Activated CD4-positive, alpha-beta memory T cell treated with anti-CD3 and anti-CD28 coated beads for 36 hours (primary cell): Measurements from ENCODE around the gene MT1F. TPM values are rescaled to one million over a fixed set of nuclear protein-coding genes. Genes with fewer than 3 reads are reported as not detected.

ENCODE experiments used
- CTCF ChIA-PET: fragments of 350-600 bp; sonication (Branson Sonifier 250); formaldehyde crosslinking; loops from one replicate; lab custom pipeline; 2021; ENCODE audit warnings: antibody characterized with exemption, inconsistent platforms; lab: Charles Lee
- POLR2A ChIA-PET: fragments of 350-600 bp; sonication (Branson Sonifier 250); formaldehyde crosslinking; loops from one replicate; lab custom pipeline; 2021; ENCODE audit warnings: antibody characterized with exemption; lab: Charles Lee
- DNase-seq: peaks from one replicate; pipeline ENCODE4 v3.0.0-alpha.2; 2020
- H3K27ac Mint-ChIP-seq: one replicate; pipeline ENCODE4 v1.8.0; 2021; ENCODE audit warnings: mixed read lengths
- H3K27me3 Mint-ChIP-seq: one replicate; pipeline ENCODE4 v1.8.0; 2021; ENCODE audit warnings: mixed read lengths
- H3K36me3 Mint-ChIP-seq: one replicate; pipeline ENCODE4 v1.8.0; 2021; ENCODE audit warnings: mixed read lengths
- H3K4me1 Mint-ChIP-seq: one replicate; pipeline ENCODE4 v1.8.0; 2021; ENCODE audit warnings: low read depth, mixed read lengths
- H3K4me3 Mint-ChIP-seq: one replicate; pipeline ENCODE4 v1.8.0; 2021; ENCODE audit warnings: mild to moderate bottlenecking, mixed read lengths
- H3K9me3 Mint-ChIP-seq: one replicate; pipeline ENCODE4 v1.8.0; 2021; ENCODE audit warnings: mixed read lengths
- intact Hi-C: fragments of 100-400 bp; cut with micrococcal nuclease; formaldehyde crosslinking; loops from one replicate; pipeline ENCODE4 v1.15.1; 2023
- total RNA-seq, 2 experiments: library from RNA; stranded (reverse); gene quantifications; one replicate each; pipeline ENCODE4 v1.2.3, GENCODE V29; 2021

MT1F gene
- total RNA-seq, 2 experiments from 2014 or later = 8.5 to 9.2 TPM

DNA sequence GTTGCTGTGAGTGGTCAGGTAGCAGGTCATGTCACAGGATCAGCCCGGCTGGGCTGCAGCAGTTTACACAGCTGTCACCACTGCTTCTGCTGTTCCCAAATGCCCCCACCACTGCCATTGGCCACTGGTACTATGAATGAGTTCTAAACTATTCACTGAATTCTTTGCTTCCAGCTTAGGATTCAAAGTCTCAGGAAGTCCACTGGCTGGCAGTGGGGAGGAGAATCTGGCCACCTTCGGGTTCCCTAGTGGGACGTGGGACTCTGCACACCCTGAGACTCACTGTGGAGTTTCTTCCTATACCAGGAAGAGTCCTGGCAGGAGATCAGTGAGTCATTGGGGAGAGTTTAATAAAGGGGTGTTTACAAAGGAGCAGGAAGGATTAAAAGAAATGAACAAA, 31.4 kb downstream of the MT1F start:
- H3K4me1 Mint-ChIP-seq = peaks cover 1% of the 10 kb centered on the region
- H3K4me3 Mint-ChIP-seq = no peak overlapping the region
- peaks cover 3% of the 10 kb centered on the region for H3K9me3 Mint-ChIP-seq
- no peak for DNase-seq
- peaks cover 10% of the 10 kb centered on the region for H3K36me3 Mint-ChIP-seq
- H3K27me3 Mint-ChIP-seq = no peaks in the 10 kb centered on the region
- ChIA-PET CTCF (interaction anchor here (1.3 kb wide), 1 partner anchor 89 kb away, joined by 3 read pairs; no protein-coding TSS in a partner anchor), POLR2A (no interaction called here)
- intact Hi-C loops = no loop called here
- no peak overlapping the region for H3K27ac Mint-ChIP-seq

DNA sequence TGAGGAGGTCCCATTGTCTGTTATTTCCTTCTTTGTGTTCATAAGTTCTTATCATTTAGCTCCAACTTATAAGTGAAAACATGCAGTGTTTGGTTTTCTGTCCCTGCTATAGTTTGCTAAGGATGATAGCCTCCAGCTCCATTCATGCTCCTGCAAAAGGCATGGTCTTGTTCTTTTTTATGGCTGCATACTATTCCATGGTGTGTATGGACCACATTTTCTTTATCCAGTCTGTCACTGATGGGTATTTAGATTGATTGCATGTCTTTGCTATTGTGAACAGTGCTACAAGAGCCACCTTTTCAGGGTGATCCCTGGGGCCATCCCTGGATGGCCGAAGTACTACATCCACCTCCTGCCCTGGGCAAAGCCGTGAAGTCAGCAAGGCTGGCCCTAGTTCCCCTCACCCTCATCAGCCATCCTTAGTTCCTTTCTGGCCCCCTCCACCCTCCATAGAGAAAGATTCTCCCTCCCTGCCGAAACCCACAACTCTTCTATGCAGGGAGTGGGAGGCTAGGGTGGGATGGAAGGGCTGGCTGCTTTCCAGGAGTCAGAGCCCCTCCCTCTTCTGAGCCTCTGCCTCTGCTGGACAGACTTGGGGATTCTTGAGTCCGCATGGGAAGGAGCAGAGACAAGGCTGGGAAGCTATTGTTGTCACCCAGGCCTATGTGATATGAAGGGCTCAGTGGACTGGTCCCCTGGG, 32.8 kb downstream of the MT1F start:
- Mint-ChIP-seq H3K27me3 (no peaks in the 10 kb centered on the region), H3K4me3 (no peak overlapping the region), H3K27ac (no peak overlapping the region), H3K4me1 (no peaks in the 10 kb centered on the region), H3K36me3 (peaks cover 10% of the 10 kb centered on the region), H3K9me3 (peaks cover 3% of the 10 kb centered on the region)
- ChIA-PET CTCF (no interaction called here), POLR2A (no interaction called here)
- DNase-seq = no peak
- intact Hi-C loops = no loop called here

DNA sequence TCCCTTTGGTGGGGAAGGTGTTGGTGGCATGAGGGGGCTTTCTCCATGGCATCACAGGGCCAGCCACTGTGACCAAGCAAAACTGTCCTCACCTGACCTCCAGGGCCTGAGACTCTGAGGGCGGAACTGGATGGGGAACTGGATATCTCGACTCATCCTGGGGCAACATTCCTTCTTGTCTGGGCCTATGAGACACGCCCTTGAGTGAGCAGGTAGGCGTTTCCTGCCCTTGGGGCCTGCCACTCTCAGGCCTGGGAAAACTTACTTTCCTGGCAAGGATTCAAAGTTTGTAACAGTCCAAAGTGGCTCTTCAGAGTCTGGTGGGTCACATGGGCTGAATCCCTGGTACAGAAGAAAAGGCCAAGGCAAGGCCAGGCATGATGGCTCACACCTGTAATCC, 34.1 kb downstream of the MT1F start:
- intact Hi-C loops = no loop called here
- no peak for DNase-seq
- Mint-ChIP-seq H3K27ac (no peak overlapping the region), H3K36me3 (peaks cover 2% of the 10 kb centered on the region), H3K4me3 (no peak overlapping the region), H3K4me1 (no peaks in the 10 kb centered on the region), H3K9me3 (no peaks in the 10 kb centered on the region), H3K27me3 (no peaks in the 10 kb centered on the region)
- POLR2A ChIA-PET = no interaction called here
- CTCF ChIA-PET = no interaction called here

DNA sequence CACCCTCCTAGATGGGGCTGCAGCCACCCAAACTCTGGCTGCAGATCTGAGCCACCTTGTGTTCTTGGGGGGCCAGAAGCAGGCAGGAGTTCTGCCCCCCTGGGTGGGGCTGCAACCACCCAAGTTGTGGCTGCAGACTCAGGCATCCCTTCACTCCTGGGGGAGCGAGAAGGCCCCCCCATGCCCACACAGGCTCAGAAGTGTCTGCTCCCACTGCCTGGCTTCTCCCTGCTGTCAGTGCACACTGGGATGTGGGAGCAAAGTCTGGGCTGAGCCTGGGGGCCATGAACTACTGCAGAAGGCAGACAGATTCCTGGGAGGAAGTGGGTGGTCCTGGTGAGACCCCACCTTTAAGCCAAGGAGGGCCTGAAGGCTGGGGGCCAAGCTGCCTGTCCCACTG, 37.5 kb downstream of the MT1F start:
- Mint-ChIP-seq H3K27me3 (no peaks in the 10 kb centered on the region), H3K36me3 (no peaks in the 10 kb centered on the region), H3K27ac (no peak overlapping the region), H3K9me3 (no peaks in the 10 kb centered on the region), H3K4me3 (no peak overlapping the region), H3K4me1 (no peaks in the 10 kb centered on the region)
- ChIA-PET POLR2A (no interaction called here), CTCF (interaction anchor here (0.7 kb wide), 1 partner anchor 11 kb away, joined by 4 read pairs; no protein-coding TSS in a partner anchor)
- intact Hi-C loops = no loop called here
- no peak for DNase-seq

DNA sequence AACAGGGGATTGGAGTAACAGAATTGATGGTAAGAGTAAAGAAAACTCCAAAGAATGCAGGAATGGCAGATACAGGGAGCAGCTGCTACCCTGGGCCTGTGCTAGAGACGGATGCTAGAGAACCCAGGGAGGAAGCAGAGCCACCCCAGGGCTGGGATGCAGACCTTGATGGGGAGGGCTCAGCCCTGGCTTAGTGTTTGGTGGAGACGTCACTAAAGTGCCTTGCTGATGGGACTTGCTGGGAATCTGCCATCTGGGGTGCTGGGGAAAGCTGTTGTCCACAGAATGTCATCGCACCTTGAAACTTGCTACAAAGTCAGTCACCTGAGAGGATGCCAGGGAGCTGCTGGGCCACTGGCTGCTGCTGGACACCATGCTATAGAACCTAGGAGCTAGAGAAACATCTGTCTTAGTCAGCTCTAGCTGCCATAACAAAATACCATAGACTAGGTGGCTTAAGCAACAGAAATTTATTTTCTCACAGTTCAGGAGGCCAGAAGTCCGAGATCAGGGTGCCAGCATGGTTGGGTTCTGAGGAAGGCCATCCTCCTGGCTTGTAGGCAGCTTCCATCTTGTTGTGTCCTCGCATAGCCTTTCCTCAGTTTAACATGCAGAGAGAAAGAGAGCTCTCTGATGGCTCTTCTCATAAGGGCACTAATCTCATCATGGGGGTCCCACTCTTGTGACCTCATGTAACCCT, 39.8 kb downstream of the MT1F start:
- POLR2A ChIA-PET = no interaction called here
- CTCF ChIA-PET = interaction anchor here (2.2 kb wide), 1 partner anchor 121 kb away, joined by 8 read pairs; no protein-coding TSS in a partner anchor
- no peaks in the 10 kb centered on the region for H3K36me3 Mint-ChIP-seq
- H3K9me3 Mint-ChIP-seq = no peaks in the 10 kb centered on the region
- H3K4me1 Mint-ChIP-seq = peaks cover 7% of the 10 kb centered on the region
- intact Hi-C loops = no loop called here
- H3K27me3 Mint-ChIP-seq = no peaks in the 10 kb centered on the region
- no peak overlapping the region for H3K4me3 Mint-ChIP-seq
- H3K27ac Mint-ChIP-seq = no peak overlapping the region
- no peak for DNase-seq

DNA sequence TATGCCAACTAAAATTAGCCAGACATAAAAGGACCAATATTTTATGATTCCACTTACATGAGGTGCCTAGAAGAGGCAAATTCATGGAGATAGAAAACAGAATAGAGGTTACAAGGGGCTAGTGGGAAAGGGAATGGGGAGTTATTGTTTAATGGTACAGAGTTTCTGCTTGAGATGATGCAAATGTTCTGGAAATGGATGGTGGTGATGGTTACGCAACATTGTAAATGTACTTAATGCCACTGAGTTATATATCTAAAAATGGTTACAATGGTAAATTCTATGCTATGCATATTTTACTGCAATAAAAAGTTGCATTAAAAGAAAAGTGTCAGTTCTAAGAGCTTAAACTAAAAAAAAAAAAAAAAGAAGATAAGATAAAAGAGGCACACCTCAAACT, 42.4 kb downstream of the MT1F start:
- CTCF ChIA-PET = interaction anchor here (1.3 to 4.0 kb wide), 6 partner anchors 17 to 186 kb away, joined by 3 to 140 read pairs (median 30); partner anchors contain the start of gene MT1X
- no peak for DNase-seq
- Mint-ChIP-seq H3K27me3 (no peaks in the 10 kb centered on the region), H3K36me3 (no peaks in the 10 kb centered on the region), H3K4me3 (no peak overlapping the region), H3K27ac (no peak overlapping the region), H3K9me3 (no peaks in the 10 kb centered on the region), H3K4me1 (peaks cover 7% of the 10 kb centered on the region)
- intact Hi-C loops = no loop called here
- POLR2A ChIA-PET = interaction anchor here (0.9 kb wide), 1 partner anchor 17 kb away, joined by 3 read pairs; no protein-coding TSS in a partner anchor

DNA sequence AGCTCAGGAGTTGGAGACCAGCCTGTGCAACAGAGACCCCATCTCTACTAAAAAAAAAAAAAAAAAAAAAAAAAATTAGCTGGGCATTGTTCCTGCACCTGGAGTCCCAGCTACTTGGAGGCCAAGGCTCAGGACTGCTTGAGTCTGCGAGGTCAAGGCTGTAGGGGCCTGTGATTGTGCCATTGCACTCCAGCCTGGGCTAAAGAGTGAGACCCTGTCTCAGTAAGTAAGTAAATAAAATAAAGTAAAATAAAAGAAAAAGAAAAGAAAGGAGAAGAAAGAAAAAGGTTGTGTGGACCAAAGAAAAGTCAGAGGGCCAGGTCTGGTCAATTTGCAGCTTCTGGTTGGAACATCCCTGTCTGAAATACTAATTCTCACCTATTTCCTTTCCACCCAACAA, 42.9 kb downstream of the MT1F start:
- intact Hi-C loops = no loop called here
- POLR2A ChIA-PET = interaction anchor here (0.9 kb wide), 1 partner anchor 18 kb away, joined by 3 read pairs; no protein-coding TSS in a partner anchor

DNA sequence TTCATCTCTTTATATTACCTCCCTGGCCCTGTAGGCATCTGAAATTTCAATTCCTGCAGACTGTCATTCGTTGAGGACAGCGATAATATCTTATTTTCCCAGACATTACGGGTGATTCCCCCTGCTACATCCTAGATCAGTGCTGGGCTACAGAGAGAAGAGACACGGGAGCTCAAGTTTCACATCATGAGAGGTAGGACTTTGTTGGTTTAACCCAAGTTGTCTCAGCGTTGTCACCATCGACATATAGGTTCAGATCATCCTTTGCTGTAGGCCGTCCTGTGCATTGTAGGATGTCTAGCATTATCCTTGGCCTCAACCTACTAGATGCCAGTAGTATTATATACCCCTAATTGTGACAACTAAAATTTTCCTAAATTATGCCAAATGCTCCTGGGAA, 43.8 kb downstream of the MT1F start:
- ChIA-PET CTCF (interaction anchor here (0.6 to 4.0 kb wide), 48 partner anchors 9 to 758 kb away, joined by 3 to 140 read pairs (median 6); partner anchors contain the start of genes BBS2, MT1F, MT1X and MT2A), POLR2A (interaction anchor here (0.7 to 1.4 kb wide), 2 partner anchors 19 to 100 kb away, joined by 3 to 4 read pairs; no protein-coding TSS in a partner anchor)
- no peak for DNase-seq
- intact Hi-C loops = no loop called here
- Mint-ChIP-seq H3K27me3 (no peaks in the 10 kb centered on the region), H3K27ac (no peak overlapping the region), H3K4me1 (peaks cover 7% of the 10 kb centered on the region), H3K4me3 (no peak overlapping the region), H3K36me3 (no peaks in the 10 kb centered on the region), H3K9me3 (no peaks in the 10 kb centered on the region)

More for the DNA sequence above, 42.9 kb downstream of the MT1F start:
- H3K4me3 Mint-ChIP-seq = no peak overlapping the region
- H3K27me3 Mint-ChIP-seq = no peaks in the 10 kb centered on the region
- H3K27ac Mint-ChIP-seq = no peak overlapping the region
- no peaks in the 10 kb centered on the region for H3K9me3 Mint-ChIP-seq
- no peak for DNase-seq
- peaks cover 7% of the 10 kb centered on the region for H3K4me1 Mint-ChIP-seq
- CTCF ChIA-PET = interaction anchor here (1.3 to 4.0 kb wide), 9 partner anchors 17 to 186 kb away, joined by 3 to 140 read pairs (median 24); partner anchors contain the start of genes MT1X and MT2A
- no peaks in the 10 kb centered on the region for H3K36me3 Mint-ChIP-seq

DNA sequence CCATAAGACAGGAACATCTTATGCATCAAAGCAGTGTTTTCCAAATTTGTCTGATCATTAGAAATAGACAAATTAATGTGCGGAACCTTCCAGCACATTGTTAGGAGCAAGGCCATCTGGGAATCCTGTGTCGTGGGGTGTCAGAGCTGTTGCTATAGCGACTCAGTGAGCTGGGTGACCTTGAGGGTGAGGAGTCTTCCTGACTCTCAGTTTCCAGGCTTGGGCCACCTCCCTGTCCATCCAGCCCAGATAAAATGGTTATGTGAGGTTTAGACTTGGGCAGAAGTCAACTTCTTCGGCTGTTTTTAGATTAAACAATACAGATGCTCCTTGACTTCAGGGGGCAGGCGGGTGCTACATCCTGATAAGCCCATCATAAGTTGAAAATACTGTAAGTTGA, 45.1 kb downstream of the MT1F start:
- ChIA-PET POLR2A (interaction anchor here (1.4 kb wide), 1 partner anchor 102 kb away, joined by 4 read pairs; no protein-coding TSS in a partner anchor), CTCF (interaction anchor here (0.6 to 4.0 kb wide), 30 partner anchors 13 to 761 kb away, joined by 3 to 140 read pairs (median 7); partner anchors contain the start of genes BBS2 and MT1X)
- Mint-ChIP-seq H3K27ac (no peak overlapping the region), H3K4me3 (no peak overlapping the region), H3K4me1 (peaks cover 7% of the 10 kb centered on the region), H3K27me3 (no peaks in the 10 kb centered on the region), H3K9me3 (no peaks in the 10 kb centered on the region), H3K36me3 (no peaks in the 10 kb centered on the region)
- no peak for DNase-seq
- intact Hi-C loops = loop anchor here (1.0 kb wide), 7 partner anchors 21 to 189 kb away; partner anchors contain the start of gene MT1X

Other genes with a start within 250 kb of the MT1F start
- gene AMFR, start 232.4 kb upstream of the MT1F start, total RNA-seq = 10 to 100 TPM; 42.0 to 45.4 TPM
- gene NUDT21, start 206.6 kb upstream of the MT1F start, total RNA-seq = 100 to 1,000 TPM; 352 to 361 TPM
- gene OGFOD1, start 206.4 kb upstream of the MT1F start, total RNA-seq = 10 to 100 TPM; 63.0 to 66.4 TPM
- gene BBS2, start 137.9 kb upstream of the MT1F start, total RNA-seq = 10 to 100 TPM; 21.5 to 22.6 TPM
- gene MT4, start 92.9 kb upstream of the MT1F start, total RNA-seq = not detected
- 1 to 10 TPM; 3.1 to 3.9 TPM for gene MT3, start 68.4 kb upstream of the MT1F start, total RNA-seq
- gene MT2A, start 49.4 kb upstream of the MT1F start, total RNA-seq = 100 to 1,000 TPM; 102 to 105 TPM
- 1 to 10 TPM; 4.4 to 4.8 TPM for gene MT1E, start 32.2 kb upstream of the MT1F start, total RNA-seq
- gene MT1M, start 25.3 kb upstream of the MT1F start, total RNA-seq = not detected
- gene MT1A, start 19.3 kb upstream of the MT1F start, total RNA-seq = under 1 TPM in 1 of 2 experiments, not detected in 1; 0.94 TPM
- not detected for gene MT1B, start 6.1 kb upstream of the MT1F start, total RNA-seq
- gene MT1G, start 10.1 kb downstream of the MT1F start, total RNA-seq = 1 to 10 TPM; 5.0 to 5.8 TPM
- under 1 TPM in 1 of 2 experiments, not detected in 1; 0.70 TPM for gene MT1H, start 11.9 kb downstream of the MT1F start, total RNA-seq
- 10 to 100 TPM; 31.9 to 38.1 TPM for gene MT1X, start 24.5 kb downstream of the MT1F start, total RNA-seq
- gene NUP93, start 72.2 kb downstream of the MT1F start, total RNA-seq = 100 to 1,000 TPM; 131 to 133 TPM
- not detected for gene SLC12A3, start 207.2 kb downstream of the MT1F start, total RNA-seq